G401 (cell line): ENCODE data around the gene EDEM1. TPM values are rescaled to one million over a fixed set of nuclear protein-coding genes. Genes with fewer than 3 reads are reported as not detected.
A peak's percentile ranks its signal among the peaks of the same experiment; 100 is the strongest.
"Not testable (repeated sequence)": the region's sequence is repeated elsewhere in the genome, so short reads cannot be mapped to it uniquely, and the experiment has no call there.

Source experiments
- DNase-seq: peaks from one replicate; pipeline ENCODE4 v3.0.0-alpha.2; 2015; ENCODE audit warnings: low spot score
- in situ Hi-C: cut with HindIII; loops from 2 replicates; pipeline ENCODE4 v1.10.0; 2016; ENCODE audit warnings: low sequenced_read_pairs, mixed read lengths
- total RNA-seq: library from RNA; depleted of rRNA; stranded (reverse); fragments of >200 nt; shearing (Covaris generic); gene quantifications from 2 replicates; pipeline ENCODE4 v1.2.3, GENCODE V29; 2014

The EDEM1 gene
- total RNA-seq, 1 experiment from 2014 or later: 12.6 TPM

- DNase-seq: no peak
- in situ Hi-C loops: no loop called here
These were observed 17.7 kb upstream of the EDEM1 start for GRCh38 chr3:5169807-5170206.

GRCh38 chr3:5170975-5171374, 16.5 kb upstream of the EDEM1 start:
- DNase-seq: no peak
- in situ Hi-C loops: no loop called here

GRCh38 chr3:5172018-5172417, 15.5 kb upstream of the EDEM1 start:
- no peak for DNase-seq
- in situ Hi-C loops: no loop called here

- DNase-seq, in situ Hi-C loops: not testable (repeated sequence)
These were observed 8.5 kb upstream of the EDEM1 start for GRCh38 chr3:5179036-5179435.

- in situ Hi-C loops: no loop called here
- DNase-seq: no peak
These were observed 5.9 kb upstream of the EDEM1 start for GRCh38 chr3:5181469-5182141.

GRCh38 chr3:5183714-5184113, 3.8 kb upstream of the EDEM1 start:
- DNase-seq, in situ Hi-C loops: not testable (repeated sequence)

- in situ Hi-C loops: no loop called here
- DNase-seq: no peak
These were observed 3.0 kb upstream of the EDEM1 start for GRCh38 chr3:5184499-5184898.

GRCh38 chr3:5185093-5185673, 2.3 kb upstream of the EDEM1 start:
- in situ Hi-C loops: no loop called here
- DNase-seq: no peak

GRCh38 chr3:5186089-5186857, 1.2 kb upstream of the EDEM1 start:
- in situ Hi-C loops: no loop called here
- peak; percentile 24 for DNase-seq

- DNase-seq: no peak
- in situ Hi-C loops: no loop called here
These were observed 700 bp upstream of the EDEM1 start for GRCh38 chr3:5186858-5187155.

- in situ Hi-C loops: no loop called here
- no peak for DNase-seq
These were observed 462 bp downstream of the EDEM1 start for GRCh38 chr3:5187920-5188418.

GRCh38 chr3:5188419-5189221, 1.1 kb downstream of the EDEM1 start:
- DNase-seq: peak; percentile 13
- in situ Hi-C loops: no loop called here

GRCh38 chr3:5190147-5190791, 2.8 kb downstream of the EDEM1 start:
- DNase-seq: no peak
- in situ Hi-C loops: no loop called here

GRCh38 chr3:5191555-5192304, 4.2 kb downstream of the EDEM1 start:
- no peak for DNase-seq
- in situ Hi-C loops: no loop called here

GRCh38 chr3:5192571-5193365, 5.3 kb downstream of the EDEM1 start:
- in situ Hi-C loops: no loop called here
- no peak for DNase-seq

- no peak for DNase-seq
- in situ Hi-C loops: no loop called here
These were observed 6.8 kb downstream of the EDEM1 start for GRCh38 chr3:5194341-5194740.

GRCh38 chr3:5194801-5195509, 7.4 kb downstream of the EDEM1 start:
- in situ Hi-C loops: no loop called here
- no peak for DNase-seq
